Left forelimb (tissue), 1 donor: ENCODE results near the gene SF3B1.

ENCODE experiments used
- DNase-seq: peaks from one replicate; pipeline ENCODE4 v3.0.0-alpha.2; 2018; ENCODE audit warnings: low spot score

The SF3B1 gene

GRCh38 chr2:197340591-197340990 is 94.2 kb downstream of the SF3B1 start:
- no peak for DNase-seq
